GM10266 (cell line): ENCODE measurements around the gene VWA3A.
"Not testable (repeated sequence)": the region's sequence is repeated elsewhere in the genome, so short reads cannot be mapped to it uniquely, and the experiment has no call there.

Experiments used
- DNase-seq: peaks from one replicate; pipeline ENCODE4 v3.0.0; 2012; ENCODE audit errors: extremely low spot score
- TF ChIP-seq, protein P1 (sequence below): IDR thresholded peaks from 2 replicates; pipeline ENCODE4 v1.5.1; 2012; ENCODE audit warnings: mild to moderate bottlenecking, low read depth; ENCODE audit not compliant: control insufficient read depth, insufficient read depth; ENCODE audit errors: missing control alignments

VWA3A gene

GRCh38 chr16:22139008-22139407 is 46.7 kb downstream of the VWA3A start:
- TF ChIP-seq, protein P1, sequence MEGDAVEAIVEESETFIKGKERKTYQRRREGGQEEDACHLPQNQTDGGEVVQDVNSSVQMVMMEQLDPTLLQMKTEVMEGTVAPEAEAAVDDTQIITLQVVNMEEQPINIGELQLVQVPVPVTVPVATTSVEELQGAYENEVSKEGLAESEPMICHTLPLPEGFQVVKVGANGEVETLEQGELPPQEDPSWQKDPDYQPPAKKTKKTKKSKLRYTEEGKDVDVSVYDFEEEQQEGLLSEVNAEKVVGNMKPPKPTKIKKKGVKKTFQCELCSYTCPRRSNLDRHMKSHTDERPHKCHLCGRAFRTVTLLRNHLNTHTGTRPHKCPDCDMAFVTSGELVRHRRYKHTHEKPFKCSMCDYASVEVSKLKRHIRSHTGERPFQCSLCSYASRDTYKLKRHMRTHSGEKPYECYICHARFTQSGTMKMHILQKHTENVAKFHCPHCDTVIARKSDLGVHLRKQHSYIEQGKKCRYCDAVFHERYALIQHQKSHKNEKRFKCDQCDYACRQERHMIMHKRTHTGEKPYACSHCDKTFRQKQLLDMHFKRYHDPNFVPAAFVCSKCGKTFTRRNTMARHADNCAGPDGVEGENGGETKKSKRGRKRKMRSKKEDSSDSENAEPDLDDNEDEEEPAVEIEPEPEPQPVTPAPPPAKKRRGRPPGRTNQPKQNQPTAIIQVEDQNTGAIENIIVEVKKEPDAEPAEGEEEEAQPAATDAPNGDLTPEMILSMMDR = no peak
- no peak for DNase-seq

DNA sequence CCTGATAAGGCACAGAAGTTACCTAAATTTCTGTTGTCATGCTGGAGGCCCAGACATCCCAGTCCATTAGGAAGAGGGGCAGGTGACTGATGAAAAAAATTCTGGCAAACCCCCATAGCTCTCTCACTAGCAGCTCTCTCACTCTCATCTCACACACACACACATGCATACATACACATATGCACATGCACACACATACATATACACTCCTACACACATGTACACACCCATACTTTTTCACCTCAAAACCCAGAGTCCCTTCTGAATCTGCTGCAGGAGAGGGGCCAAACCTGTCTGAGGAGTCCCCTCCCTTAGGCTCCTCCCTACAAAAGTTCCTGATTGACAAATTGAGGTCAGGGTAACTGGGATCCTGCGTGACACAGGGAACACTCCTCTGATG is 47.4 kb downstream of the VWA3A start:
- no peak for DNase-seq
- TF ChIP-seq, protein P1 = no peak

DNA sequence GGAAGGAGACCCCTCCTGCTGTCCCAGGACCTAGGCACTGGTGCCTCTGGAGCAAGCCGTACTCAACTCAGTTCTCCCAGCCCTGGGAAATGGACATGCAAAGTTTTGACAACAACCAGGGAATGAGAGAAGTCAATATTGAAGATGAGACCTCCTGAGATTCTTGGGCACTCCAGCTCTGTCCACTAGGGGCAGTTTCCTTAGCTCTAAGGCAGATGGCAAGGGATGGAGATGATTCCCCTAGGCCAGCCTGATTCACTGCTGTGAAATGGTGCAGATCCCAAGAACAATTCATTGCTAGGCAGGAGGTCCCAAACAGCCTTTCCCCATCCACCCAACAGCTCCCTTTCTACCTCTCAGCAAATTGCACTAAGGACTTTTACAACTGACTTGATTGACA is 49.4 kb downstream of the VWA3A start:
- TF ChIP-seq, protein P1 = no peak
- DNase-seq = no peak

DNA sequence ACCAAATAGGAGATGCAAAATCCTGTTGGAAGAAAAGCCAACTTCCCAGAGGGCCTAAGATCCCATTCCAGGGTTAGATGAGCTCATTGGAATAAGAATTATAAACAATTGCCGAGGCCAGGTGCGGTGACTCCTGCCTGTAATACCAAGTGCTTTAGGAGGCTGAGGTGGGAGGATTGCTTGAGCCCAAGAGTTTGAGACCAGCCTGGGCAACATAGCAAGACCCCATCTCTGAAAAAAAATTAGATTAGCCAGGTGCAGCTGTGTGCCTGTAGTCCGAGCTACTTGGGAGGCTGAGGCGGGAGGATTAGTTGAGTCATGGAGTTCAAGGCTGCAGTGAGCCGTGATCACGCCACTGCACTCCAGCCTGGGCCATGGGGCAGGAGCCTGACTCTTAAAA is 52.2 kb downstream of the VWA3A start:
- DNase-seq = no peak
- TF ChIP-seq, protein P1 = no peak

DNA sequence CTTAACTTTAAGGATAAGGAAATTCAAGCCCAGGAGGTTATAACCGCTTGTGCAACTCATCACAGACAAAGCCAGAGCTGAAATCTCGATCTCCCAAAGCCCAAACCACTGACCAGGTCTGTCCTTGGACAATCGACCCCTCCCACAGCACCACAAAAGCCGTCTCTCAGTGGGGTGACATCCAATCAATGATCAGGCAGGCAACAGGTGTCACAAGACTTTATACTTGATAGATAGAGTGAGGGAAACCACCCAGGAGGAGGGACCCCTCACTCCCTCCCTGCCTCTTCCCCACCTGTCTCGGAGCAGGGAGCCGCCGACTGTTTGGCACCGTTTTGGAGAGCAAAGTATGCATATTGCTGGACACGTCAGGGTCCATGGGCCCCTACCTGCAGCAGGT is 55.5 kb downstream of the VWA3A start:
- no peak for DNase-seq
- TF ChIP-seq, protein P1 = no peak

DNA sequence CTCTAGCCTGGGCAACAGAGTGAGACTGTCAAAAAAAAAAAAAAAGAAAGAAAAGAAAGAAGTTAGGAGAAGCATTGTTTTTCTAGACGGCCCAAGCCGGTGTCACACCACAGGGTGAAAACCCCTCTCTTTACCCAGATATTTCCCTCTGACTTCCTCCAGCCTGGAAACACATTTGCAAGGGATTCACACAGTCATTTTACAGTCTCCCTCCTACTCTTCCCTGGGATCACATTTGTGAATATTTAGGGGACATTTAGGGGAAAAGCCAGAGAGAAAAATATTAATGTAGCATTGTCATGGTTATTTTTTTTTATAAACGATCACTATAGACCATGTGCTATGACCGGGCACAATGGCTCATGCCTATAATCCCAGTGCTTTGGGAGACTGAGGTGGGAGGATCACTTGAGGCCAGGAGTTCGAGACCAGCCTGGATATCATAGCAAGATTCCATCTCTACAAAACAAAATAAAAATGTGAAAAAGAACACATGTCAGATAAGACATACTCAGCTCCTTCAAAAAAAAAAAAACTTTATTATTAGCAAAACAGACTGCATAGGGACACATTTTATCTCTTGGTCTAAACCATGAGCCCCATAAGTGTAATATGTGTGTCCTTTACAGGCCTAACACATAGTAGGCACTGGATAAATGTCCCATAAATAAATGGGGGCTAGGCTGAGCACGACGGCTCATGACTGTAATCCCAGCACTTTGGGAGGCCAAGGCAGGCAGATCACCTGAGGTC is 59.1 kb downstream of the VWA3A start:
- no peak for DNase-seq
- TF ChIP-seq, protein P1 = no peak

DNA sequence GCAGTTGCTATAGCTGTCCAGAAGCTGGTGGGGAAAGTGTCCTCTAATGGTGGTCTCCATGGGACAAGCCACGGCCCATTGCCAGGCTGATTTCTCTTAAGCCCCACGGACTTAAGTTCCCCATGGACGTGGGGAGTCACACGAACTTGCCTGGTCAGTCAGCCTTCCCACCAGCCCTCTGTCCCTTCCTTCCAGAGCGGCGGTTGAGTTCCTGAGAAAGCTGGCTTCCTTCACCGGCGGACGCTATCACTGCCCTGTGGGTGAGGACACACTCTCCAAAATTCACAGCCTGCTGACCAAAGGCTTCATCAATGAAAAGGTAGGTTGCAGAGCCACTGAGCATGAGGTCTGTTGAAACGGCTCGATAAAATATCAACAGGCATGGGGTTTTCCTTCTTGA is 60.0 kb downstream of the VWA3A start:
- TF ChIP-seq, protein P1 = no peak
- DNase-seq = no peak

- DNase-seq = not testable (repeated sequence)
Observed at GRCh38 chr16:22153078-22153477, 60.7 kb downstream of the VWA3A start.
